Transverse colon (tissue), 3 donors: ENCODE data around the gene CCDC178.

Source experiments
- POLR2A ChIP-seq: fragments of 450-650 bp; IDR thresholded peaks from one replicate; pipeline ENCODE4 v1.6.1; 2016; ENCODE audit warnings: antibody characterized with exemption, mild to moderate bottlenecking, moderate library complexity
- TF ChIP-seq, protein P1 (sequence below), 5 experiments: fragments of 200-600 bp in 3 of 5; fragments of 450-650 bp in 2 of 5; sonication (generic) in 3 of 5; IDR thresholded peaks; 1 replicate in 2 of 5; 2 replicates in 3 of 5; pipeline ENCODE4 v1.5.1; 2016 to 2017; ENCODE audit warnings: antibody characterized with exemption in 5 of 5, inconsistent platforms in 3 of 5, mild to moderate bottlenecking in 2 of 5, moderate library complexity in 1 of 5

DNA sequence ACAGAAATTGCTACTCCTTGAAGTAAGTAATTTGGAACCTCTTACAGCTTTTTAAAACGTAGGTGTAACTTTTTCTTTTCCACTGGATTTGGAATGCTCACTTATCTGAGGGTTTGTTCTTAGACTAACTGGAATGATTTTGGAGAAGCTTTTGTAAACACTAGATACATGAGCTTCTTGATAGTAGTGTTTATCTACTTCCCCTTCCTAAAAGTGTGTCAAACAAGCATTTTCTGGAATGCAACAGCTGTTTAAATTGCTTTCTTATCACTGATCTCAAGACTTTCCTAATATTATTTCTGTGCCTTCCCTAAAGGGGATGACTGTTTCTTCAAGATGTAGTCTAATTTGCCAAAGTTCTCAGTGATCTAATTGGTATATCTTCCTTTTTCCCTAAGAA, 282.6 kb downstream of the CCDC178 start:
- TF ChIP-seq, protein P1, sequence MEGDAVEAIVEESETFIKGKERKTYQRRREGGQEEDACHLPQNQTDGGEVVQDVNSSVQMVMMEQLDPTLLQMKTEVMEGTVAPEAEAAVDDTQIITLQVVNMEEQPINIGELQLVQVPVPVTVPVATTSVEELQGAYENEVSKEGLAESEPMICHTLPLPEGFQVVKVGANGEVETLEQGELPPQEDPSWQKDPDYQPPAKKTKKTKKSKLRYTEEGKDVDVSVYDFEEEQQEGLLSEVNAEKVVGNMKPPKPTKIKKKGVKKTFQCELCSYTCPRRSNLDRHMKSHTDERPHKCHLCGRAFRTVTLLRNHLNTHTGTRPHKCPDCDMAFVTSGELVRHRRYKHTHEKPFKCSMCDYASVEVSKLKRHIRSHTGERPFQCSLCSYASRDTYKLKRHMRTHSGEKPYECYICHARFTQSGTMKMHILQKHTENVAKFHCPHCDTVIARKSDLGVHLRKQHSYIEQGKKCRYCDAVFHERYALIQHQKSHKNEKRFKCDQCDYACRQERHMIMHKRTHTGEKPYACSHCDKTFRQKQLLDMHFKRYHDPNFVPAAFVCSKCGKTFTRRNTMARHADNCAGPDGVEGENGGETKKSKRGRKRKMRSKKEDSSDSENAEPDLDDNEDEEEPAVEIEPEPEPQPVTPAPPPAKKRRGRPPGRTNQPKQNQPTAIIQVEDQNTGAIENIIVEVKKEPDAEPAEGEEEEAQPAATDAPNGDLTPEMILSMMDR (IDR thresholded peaks at IDR 0.05): no peak
- no peak for TF ChIP-seq POLR2A
